CD4-positive, alpha-beta T cell treated with Interleukin-21 for 1 hour (primary cell): ENCODE data around the gene DDX42.

ENCODE experiments used
- DNase-seq: peaks from one replicate; pipeline ENCODE4 v3.0.0-alpha.2; 2020

Gene DDX42, protein sequence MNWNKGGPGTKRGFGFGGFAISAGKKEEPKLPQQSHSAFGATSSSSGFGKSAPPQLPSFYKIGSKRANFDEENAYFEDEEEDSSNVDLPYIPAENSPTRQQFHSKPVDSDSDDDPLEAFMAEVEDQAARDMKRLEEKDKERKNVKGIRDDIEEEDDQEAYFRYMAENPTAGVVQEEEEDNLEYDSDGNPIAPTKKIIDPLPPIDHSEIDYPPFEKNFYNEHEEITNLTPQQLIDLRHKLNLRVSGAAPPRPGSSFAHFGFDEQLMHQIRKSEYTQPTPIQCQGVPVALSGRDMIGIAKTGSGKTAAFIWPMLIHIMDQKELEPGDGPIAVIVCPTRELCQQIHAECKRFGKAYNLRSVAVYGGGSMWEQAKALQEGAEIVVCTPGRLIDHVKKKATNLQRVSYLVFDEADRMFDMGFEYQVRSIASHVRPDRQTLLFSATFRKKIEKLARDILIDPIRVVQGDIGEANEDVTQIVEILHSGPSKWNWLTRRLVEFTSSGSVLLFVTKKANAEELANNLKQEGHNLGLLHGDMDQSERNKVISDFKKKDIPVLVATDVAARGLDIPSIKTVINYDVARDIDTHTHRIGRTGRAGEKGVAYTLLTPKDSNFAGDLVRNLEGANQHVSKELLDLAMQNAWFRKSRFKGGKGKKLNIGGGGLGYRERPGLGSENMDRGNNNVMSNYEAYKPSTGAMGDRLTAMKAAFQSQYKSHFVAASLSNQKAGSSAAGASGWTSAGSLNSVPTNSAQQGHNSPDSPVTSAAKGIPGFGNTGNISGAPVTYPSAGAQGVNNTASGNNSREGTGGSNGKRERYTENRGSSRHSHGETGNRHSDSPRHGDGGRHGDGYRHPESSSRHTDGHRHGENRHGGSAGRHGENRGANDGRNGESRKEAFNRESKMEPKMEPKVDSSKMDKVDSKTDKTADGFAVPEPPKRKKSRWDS

DNA sequence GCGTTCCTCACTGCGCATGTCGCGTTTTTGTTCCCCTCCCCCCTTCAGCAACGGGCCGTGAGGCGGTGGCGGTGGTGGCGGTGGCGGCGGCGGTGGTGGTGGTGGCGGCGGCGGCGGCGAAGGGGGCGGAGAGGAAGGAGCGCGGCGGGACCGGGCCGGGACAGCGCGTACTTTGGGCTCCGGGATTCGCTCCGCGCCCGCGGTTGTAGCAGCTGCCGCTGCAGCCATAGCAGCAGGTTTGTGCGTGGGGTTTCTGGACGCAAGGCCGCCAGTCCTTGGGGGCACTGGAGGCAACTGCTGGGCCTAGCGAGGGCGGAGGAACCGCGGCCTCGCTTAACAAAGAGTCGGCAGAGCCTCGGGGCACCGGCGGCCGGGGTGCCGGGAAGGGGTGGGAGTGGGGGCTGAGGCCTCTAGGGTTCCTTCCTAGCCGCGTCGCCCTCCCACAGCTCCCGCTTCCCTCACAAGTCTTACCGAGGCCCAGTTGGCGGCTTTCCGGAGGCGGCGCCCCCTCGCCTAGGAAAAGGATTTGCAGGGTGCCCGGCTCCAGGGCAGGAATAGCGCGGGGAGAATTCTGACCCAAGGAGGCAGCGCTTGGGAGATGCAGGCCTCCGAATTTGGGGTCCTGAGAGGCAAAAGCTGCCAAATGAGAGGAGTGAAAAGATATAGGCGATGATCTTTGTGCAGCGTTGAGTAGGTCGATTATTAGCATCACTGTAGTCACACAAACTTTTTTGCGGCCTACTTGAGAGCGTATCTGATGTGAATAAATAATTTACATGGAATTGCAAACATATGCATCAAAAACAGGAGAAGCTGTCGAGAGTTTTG, at the start of gene DDX42:
TSS of gene DDX42 (plus strand) at position 30 of the 828 bp plus-strand sequence. CDS start 12,880 bp downstream, outside the sequence.
- DNase-seq, result peak; percentile 94

DNA sequence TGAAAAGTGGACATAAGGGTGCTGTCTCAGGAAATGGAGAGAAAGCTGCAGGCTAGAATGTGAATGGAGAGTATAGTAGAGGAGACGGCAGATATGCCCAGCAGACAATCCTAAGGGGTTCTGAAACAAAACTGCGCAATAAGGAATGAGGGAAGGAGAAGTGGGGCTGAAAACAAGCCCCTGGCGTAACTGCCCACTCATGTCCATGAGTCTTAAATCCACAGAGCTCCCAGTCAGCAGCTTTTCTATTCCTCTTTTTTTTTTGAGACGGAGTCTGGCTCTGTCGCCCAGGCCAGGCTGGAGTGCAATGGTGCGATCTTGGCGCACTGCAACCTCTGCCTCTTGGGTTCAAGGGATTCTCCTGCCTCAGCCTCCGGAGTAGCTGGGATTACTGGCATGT, 38.3 kb upstream of the DDX42 start:
- no peak for DNase-seq

DNA sequence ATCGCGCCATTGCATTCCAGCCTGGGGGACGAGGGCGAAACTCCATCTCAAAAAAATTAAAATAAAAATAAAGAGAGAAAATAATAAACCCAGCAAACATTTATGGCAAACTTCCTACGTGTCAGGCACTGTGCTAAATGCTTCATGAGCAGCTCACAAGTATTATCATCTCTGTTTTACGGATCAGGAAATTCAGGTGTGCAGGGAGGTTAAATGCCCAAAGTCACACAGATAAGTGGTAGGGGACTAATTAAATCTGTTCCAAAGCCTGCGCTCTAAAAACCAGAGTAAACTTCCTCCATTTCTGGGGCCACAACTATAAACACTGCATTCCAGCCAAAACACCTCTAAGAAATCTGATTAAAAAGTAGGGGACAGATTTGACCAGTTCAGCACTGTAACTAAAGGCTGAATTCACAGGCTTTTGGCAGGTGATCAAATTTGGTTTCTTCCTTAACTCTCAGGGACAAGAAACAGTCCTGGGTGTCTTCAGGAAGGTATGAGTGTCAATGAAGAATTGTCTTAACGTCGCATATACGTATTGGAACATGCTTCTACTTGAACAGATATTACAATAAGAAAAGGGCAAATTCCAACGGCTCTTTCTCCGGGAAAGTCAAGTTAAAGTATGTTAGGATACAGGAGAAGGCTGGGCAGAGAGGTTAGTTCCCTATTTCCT, 33.4 kb upstream of the DDX42 start:
- no peak for DNase-seq

DNA sequence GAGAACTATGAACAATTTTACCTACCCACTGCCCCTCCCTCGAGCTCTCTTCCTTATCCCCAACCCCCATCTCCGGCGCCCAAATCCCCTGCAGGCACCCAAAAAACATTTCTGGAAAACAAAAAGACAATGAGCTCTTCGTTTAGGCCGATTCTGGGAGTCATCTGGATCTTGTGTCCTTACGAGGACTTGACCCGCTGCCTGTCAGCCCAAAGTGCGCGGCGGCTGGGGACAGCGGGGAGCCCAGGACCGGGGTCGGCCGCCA, 32.9 kb upstream of the DDX42 start:
- DNase-seq, result no peak

DNA sequence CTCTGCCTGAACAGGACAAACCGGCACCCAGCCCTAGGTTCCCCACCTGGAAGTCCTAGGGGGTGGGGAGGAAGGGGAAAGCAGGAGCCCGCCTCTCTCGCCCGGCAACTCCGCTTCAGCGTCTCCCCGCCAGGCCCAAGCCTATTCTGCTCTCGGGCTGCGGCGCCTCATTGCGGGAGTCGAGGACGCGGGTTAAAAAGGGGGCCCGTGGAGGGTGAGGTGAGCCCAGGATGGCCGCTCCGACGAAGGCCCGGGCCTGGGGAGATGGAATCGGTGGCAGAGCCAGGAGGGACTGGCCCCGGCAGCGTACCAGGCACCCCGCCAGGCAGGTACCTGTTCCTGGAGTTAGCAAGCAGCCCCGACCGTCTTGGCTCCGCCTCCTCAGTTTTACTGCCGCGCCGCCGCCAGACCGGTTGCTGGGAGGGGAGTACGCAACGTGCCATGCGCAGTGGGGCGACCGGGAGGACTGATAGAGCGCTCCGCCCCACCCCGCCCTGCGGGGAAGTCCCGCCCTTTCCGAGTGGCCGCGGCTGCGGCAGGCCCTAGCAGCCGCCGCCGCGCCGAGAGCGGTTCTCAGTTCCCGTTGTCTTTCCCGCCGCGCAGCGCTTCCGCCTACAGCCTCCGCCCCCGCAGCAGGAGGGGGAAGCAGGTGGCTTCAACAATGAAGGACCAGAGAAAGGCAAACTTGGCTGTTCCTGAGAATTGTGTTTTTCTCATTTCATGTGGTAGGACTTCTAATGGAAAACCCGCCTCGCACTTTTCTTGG, 32.4 kb upstream of the DDX42 start, which contains the start of gene STRADA:
TSS of gene STRADA (minus strand) at position 392 of the 766 bp plus-strand sequence. CDS start 13,430 bp downstream, outside the sequence.
- peak; percentile 99 for DNase-seq

DNA sequence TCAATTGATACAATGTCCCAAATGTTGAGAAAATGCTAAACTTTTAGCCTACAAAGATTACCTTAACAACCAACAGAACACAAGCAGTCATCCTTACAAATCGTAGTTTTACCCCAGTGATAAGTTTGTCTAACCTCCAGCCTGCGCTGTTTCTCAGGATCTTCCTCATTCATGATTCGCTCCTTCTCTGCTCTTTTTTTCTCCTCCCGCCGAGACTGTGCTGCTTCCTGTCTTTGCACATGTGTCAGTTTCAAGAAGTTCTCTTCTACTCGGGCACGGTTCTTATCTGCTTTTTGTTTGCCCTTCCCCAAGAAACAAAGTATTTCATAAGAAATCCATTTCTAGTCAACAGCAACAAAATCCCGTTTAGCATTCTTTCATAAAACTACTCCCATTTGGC, 22.2 kb upstream of the DDX42 start:
- peak; percentile 38 for DNase-seq

DNA sequence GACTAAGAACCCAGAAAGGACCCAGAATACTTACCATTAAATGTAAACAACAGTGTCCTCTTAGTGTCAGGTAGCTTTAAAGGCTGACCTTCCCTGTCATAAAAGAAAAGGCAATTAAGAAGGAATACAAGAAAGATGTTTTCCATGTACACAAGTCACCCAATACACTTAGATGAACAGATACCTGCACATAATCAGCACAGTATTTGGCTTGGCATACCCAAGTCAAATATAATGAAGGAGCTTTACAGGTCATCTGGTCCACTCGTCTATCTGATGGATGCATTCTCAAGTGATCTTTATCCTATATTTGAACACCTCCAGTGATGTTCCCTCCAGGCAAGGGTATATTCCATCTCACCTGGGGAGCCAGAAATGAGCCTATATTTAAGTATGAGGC, 21.3 kb upstream of the DDX42 start:
- DNase-seq, result no peak

DNA sequence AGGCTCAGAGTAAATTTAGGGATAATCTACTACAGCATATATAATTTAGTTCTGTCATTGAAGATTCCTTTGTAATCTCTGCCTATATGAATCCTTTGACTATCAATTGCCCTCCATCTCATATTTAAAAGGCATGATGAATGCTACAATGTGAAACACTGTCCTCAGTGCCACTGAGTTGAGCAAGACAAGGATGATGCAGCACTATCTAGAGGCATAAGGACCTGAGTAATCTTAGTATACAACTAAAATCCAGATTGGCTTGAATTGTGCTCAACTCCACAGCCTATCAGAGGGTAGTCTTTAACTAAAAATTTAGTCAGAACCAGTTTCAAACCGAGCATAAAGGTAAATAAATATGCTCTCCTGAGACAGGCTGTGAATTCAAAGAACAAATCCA, 20.8 kb upstream of the DDX42 start:
- DNase-seq, result no peak

DNA sequence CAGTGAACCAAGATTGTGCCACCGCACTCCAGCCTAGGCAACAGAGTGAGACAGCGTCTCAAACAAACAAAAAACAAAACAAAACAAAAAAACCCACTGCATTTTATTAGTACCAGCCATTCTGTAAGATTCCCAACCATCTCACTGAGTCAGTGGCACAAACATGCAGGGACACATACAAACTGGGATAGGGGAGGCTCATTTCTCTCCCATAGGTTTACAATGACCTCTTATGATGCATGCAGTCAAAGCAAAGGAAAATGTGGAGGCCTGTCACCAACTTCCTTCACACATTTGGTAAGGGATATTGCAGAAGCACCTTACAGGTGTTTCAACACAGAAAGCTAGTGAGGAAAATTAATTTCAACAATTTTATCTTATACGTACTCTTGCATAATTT, 19.9 kb upstream of the DDX42 start:
- DNase-seq, result no peak

DNA sequence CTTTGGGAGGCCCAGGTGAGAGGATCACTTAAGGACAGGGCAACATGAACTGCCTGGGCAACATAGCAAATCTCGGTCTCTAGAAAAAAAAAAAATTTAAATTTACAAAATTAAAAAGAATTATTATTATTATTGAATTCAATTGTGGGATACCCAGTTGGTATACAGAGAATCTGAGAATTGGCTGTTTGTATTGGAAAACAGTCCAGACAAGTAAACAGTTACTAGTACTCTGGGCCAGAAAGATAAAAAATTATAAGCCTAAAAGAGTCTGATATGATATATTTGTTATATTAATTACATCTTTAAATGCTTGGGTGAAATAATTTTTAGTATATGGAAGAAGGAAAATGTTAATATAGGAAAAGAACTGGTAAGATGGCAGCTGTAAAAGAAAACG, 15.5 kb upstream of the DDX42 start:
- DNase-seq, result no peak

DNA sequence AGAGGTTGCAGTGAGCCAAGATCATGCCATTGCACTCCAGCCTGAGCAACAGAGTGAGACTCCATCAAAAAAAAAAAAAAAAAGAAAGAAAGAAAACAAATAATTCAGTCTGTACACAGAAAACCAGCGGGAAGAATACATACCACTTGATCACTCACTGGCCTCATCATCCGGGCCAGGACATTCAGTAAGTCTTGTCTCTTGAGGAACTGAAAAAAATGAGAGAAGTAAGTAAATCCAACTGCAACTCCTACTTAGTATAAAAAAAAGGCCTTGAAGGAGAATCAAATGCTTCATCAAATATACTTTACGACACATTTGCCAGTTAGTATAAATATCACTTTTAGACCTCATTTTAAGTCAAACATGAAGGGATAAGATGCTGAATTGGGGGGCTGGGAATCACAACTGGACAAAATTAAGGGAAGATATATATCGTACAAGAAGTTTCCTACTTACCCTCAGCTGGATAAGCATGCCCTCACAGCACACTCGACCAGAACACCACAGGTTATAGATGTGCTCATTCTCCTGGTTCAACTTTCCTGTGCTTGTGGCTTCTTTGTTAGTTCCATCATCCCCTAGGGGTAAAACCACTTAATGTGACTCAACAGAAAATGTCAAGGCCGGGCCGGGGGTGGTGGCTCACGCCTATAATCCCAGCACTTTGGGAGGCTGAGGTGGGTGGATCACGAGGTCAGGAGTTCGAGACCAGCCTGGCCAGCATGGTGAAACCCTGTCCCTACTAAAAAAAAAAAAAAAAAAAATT, 13.0 kb upstream of the DDX42 start:
- no peak for DNase-seq

DNA sequence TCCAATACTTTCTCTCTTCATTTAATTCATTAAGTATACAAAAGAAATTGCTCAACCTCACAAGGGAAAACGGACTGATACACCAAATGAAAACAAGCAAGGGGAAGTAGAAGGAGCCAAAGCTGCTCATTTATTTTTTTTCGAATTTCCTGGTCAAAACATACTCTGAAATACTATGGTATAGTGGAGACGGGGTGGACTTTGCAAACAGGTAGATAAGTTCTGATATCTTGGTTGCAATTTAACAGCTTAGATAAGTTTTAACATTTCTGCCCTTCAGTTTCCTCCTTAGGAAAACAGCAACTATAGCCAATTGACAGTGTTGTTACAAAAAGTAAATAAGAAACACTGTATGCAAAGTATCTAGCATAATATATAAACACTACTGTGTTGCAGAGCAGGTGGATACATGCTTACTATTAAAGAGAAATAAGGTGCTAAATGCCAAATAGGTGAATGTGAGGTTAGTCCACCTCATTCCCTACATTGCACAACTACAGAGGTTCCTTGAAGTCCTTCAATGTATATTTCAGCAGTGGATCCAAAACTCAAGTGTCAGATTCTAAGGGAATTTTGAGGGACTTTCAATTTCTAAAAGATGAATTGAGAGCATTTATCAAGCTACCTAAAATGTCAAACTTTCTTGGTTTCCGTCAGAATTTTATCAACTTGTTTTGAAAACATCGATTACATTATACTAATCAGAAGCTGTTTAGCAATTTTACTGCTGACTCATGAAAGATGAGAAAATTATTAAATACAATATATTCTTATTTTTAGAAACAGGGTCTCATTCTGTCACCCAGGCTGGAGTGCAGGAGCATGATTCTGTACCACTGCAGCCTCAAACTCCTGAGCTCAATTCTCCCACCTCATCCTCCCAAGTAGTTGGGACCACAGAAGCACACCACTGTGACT, 11.6 kb upstream of the DDX42 start:
- no peak for DNase-seq

DNA sequence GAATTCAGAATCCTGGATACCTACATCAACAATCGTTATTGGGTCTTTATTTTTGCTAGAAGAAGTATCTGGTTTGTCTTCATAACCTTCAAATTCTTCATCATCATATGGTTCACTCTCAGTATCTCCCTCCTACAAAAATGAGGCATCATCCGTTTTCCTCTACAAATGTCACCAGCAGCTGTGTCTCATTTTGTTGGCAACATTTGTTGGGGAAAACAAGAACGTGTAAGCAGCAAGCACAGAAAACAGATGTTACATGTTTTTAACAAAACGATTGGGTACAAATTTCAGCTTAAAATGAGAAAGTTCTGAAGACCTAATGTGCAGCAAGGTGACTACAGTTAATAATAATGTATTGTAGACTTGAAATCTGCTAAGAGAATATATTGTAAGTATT, 9.3 kb upstream of the DDX42 start:
- DNase-seq, result no peak

DNA sequence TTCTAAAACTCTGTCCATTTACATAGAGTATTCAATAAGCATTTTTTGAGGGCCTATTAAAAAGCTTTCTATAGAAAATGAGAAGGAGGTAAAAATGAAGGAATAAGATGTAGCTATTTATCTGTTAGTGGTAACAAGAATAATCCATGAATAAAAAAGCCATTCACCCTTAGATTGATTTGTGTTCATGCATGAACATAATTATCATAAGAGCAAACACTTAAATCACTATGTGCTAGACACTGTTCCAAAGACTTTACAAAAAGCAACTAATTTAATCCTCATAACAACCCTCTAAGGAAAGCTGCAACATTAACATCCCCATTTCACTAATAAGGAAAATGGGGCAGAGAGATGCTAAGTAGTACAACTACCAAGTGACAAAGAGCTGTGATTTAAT, 7.2 kb upstream of the DDX42 start:
- DNase-seq, result no peak

DNA sequence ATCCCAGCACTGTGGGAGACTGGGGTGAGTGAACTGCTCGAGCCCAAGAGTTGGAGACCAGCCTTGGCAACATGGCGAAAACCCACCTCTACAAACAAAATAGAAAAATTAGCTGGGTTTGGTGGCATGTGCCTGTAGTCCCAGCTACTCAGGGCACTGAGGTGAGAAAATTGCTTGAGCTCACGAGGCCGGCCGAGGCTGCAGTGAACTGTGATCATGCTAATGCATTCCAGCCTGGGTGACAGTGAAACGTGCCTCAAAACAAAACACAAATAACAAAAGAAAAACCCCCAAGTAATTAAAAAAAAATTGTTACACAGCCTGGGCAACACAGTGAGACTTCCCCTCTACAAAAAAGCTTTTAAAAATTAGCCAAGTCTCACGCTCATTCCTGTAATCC, 5.5 kb upstream of the DDX42 start:
- no peak for DNase-seq

DNA sequence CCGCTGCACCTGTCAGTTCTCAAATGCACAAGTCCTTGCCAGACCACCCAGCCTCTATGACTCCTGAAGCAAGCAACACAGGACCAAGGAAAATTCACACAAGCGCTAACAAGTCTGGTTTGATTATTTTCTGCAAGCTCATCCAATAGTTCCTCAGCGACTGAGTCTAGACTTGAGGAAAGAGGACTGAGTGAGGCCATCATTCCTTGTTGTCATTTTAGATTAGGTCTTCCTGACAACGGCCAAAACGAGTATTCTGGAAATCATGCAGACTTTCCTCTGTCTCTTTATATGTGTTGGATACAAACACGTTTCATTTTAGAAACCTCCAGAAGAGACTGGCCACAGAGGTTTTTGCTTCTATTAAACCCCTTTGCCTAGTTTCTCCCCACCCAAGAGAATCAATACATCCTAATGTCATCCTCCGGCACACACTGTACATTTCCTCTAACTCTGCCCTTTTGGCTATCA, 1.1 kb upstream of the DDX42 start:
- DNase-seq, result peak; percentile 7

DNA sequence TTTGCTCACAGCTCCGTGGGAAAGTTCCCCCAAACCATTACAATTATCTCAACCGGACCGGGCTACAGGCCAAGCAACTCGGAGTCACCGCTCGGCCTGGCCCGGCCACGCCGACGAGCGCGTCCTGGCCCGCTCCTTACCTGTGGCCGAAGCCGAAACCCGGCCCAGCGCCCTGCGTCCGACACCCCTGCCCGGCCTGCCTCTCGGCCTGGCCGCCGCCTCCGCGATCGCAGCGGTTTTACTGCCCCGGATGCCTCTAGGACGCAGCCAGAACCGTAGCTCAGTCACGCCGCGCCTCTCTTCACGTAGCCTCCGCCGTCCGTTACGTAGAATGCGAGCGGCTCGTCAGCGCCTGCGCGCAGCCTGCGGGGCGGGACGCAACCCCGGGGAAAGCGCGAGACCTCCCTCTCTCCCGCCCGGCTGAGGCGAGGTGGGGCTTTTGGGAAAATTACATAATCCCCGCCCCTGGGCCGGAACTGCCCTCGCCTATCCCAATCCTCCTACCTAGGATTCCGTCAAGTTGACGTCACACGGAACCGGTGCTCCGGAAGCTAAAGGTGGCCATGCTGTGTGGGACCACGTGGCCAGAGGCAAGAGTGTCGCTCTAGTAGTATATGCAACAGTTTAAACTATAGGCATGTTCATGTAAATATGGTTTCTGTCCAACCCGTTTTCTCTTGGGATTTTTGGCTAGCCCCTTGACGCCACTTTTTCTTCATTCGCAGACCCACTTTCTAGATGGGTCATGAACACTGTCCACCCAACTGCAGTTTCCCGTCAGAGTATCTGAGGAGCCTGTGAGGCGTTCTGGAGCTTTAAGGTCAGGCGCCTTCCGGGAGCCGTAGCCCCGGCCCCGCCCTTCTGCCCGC, 464 bp upstream of the DDX42 start, which contains the start of gene CCDC47:
TSS of gene CCDC47 (minus strand) at position 326 of the 869 bp plus-strand sequence. CDS start 7,422 bp downstream, outside the sequence.
- peak; percentile 99 for DNase-seq

DNA sequence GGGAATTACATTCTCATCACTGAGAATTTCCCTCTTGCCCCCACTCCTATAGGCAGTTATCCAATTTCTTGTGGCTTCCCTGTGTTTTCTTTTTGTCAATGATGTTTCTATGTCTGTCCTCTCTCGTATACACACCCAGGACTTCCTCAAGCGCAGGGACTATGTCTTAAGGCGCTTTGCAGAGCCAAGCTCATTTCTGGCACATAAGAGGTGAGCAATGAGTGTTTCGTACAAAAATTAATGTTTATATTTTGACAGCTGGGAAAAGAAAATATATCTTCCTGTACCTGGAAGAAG, 947 bp downstream of the DDX42 start:
- DNase-seq, result no peak

DNA sequence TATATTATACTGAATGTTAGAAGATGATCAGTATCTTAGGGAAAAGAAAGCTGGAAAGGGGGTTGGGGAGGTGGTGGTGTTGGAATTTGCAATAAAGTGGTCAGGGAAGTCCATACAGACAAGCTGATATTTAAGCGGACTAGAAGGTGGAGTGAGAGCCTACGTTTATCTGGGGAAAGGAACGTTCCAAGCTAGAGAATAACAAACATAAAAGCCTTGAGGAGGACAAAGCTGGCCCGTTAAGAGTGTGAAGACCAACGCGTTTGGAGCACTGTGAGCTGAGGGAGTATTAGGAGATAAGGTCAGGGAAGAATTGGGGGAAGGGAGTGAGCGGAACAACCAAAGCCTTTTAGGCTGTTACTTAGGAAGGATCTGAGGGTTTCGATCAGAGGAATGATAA, 1.4 kb downstream of the DDX42 start:
- no peak for DNase-seq
